ENCODE measurements around the gene CPNE5.

CPNE5 gene

DNA sequence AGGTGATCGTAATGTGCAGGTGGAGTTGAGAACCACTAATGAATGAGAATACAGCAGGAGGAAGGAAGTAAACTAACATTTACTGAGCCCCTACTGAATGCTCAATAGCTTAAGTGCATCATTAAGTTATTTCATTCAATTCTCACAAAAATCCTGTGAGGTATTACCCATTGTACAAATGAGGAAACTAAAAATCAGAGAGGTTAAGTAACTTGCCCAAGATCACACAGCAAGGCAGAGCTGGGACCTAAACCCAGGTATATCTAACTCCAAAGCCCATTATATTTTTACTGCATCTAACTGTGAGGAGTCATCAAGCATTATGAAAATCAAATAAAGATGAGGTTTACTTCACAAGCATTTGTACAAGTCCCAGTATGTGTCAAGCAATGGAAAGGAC, 35.3 kb downstream of the CPNE5 start:
- no peaks in the 10 kb centered on the region for H3K27me3 ChIP-seq (replicated peaks; ENCODE audit: insufficient read depth, low read length)
- no peaks in the 10 kb centered on the region for H3K79me2 ChIP-seq (ENCODE audit: low read length)
- H3K9me3 ChIP-seq (replicated peaks; ENCODE audit: insufficient read depth, low read length), result no peaks in the 10 kb centered on the region
- no peaks in the 10 kb centered on the region for H4K20me1 ChIP-seq (ENCODE audit: insufficient read depth, low read length)
- H3K9ac ChIP-seq (ENCODE audit: low read length), result no peak overlapping the region
- H3F3A ChIP-seq (ENCODE audit: insufficient read depth, low read length), result no peaks in the 10 kb centered on the region
- no peak overlapping the region for H3K27ac ChIP-seq (ENCODE audit: low read length)
- no peak for TF ChIP-seq CTCF (IDR thresholded peaks at IDR 0.05; ENCODE audit: low read length)
- no peak for TF ChIP-seq EZH2 (optimal IDR thresholded peaks at IDR 0.05; ENCODE audit: low read depth, low read length)
- no peak for TF ChIP-seq EZH2phosphoT487 (IDR thresholded peaks at IDR 0.05; ENCODE audit: low read length)
- no peaks in the 10 kb centered on the region for H3K9me2 ChIP-seq (replicated peaks; ENCODE audit: insufficient read depth, low read length)
- DNase-seq, result no peak
- no peak overlapping the region for H3K4me3 ChIP-seq (ENCODE audit: low read length)
- no peak overlapping the region for H2AFZ ChIP-seq (ENCODE audit: low read length)
- no peaks in the 10 kb centered on the region for H3K36me3 ChIP-seq (replicated peaks; ENCODE audit: insufficient read depth, low read length)
- no peaks in the 10 kb centered on the region for H3K4me1 ChIP-seq (ENCODE audit: low read length)
- H3K4me2 ChIP-seq (ENCODE audit: low read depth, low read length), result no peak overlapping the region

GRCh38 chr6:36803482-36803881, 35.8 kb downstream of the CPNE5 start:
- H3K79me2 ChIP-seq (ENCODE audit: low read length), result no peaks in the 10 kb centered on the region
- H3K9me2 ChIP-seq (replicated peaks; ENCODE audit: insufficient read depth, low read length), result no peaks in the 10 kb centered on the region
- H3K9me3 ChIP-seq (replicated peaks; ENCODE audit: insufficient read depth, low read length), result no peaks in the 10 kb centered on the region
- H3K27me3 ChIP-seq (replicated peaks; ENCODE audit: insufficient read depth, low read length), result no peaks in the 10 kb centered on the region
- no peak overlapping the region for H3K4me2 ChIP-seq (ENCODE audit: low read depth, low read length)
- no peaks in the 10 kb centered on the region for H3F3A ChIP-seq (ENCODE audit: insufficient read depth, low read length)
- no peaks in the 10 kb centered on the region for H3K36me3 ChIP-seq (replicated peaks; ENCODE audit: insufficient read depth, low read length)
- no peak overlapping the region for H3K27ac ChIP-seq (ENCODE audit: low read length)
- no peaks in the 10 kb centered on the region for H4K20me1 ChIP-seq (ENCODE audit: insufficient read depth, low read length)
- H3K9ac ChIP-seq (ENCODE audit: low read length), result no peak overlapping the region
- no peak overlapping the region for H2AFZ ChIP-seq (ENCODE audit: low read length)
- no peak overlapping the region for H3K4me3 ChIP-seq (ENCODE audit: low read length)
- TF ChIP-seq CTCF (IDR thresholded peaks at IDR 0.05; ENCODE audit: low read length), result no peak
- DNase-seq, result no peak
- H3K4me1 ChIP-seq (ENCODE audit: low read length), result no peaks in the 10 kb centered on the region

DNA sequence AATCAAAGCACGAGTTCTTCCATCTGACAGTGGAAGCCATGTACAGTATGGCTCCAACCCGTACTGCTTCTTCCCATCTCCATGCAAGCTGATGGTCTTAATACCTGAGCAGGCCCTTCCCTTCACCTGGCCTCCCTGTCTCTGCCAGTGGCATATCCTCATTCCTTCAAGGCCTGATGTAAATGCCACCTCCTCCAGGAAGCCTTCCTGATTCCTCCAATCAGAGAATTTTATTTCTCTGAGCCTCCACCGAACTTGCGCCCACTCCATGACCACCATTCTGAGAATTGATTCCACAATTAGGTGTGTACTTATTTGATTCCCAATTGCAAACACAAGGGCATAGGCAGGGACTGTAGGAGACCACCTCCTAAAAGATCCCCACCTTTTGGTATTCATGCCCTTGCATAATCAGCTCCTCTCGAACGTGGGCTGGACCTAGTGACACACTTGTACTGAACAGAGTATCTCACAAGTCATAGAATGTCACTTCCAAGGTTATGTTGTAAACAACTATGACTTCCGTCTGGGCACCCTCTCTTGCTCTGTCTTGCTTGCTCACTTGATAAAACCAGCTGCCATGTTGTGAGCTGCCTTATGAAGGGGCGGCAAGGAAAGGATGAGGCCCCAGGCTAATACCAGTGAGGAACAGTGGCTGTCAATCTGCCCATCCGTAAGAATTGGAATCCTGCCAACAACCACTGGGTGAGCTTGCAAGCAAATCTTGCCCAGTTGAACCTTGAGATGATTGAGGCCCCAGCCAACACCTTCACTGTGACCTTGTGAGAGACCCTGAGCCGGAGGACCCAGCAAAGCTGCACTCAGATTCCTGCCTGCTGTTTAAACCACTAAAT, 38.8 kb downstream of the CPNE5 start:
- H3K36me3 ChIP-seq (replicated peaks; ENCODE audit: insufficient read depth, low read length), result no peaks in the 10 kb centered on the region
- no peaks in the 10 kb centered on the region for H3K79me2 ChIP-seq (ENCODE audit: low read length)
- H3K4me1 ChIP-seq (ENCODE audit: low read length), result no peaks in the 10 kb centered on the region
- DNase-seq, result no peak
- no peak overlapping the region for H3K9ac ChIP-seq (ENCODE audit: low read length)
- no peak for TF ChIP-seq EZH2 (optimal IDR thresholded peaks at IDR 0.05; ENCODE audit: low read depth, low read length)
- no peaks in the 10 kb centered on the region for H3F3A ChIP-seq (ENCODE audit: insufficient read depth, low read length)
- no peak overlapping the region for H3K4me3 ChIP-seq (ENCODE audit: low read length)
- no peak overlapping the region for H3K27ac ChIP-seq (ENCODE audit: low read length)
- no peaks in the 10 kb centered on the region for H3K27me3 ChIP-seq (replicated peaks; ENCODE audit: insufficient read depth, low read length)
- no peaks in the 10 kb centered on the region for H3K9me2 ChIP-seq (replicated peaks; ENCODE audit: insufficient read depth, low read length)
- H3K9me3 ChIP-seq (replicated peaks; ENCODE audit: insufficient read depth, low read length), result no peaks in the 10 kb centered on the region
- no peak overlapping the region for H3K4me2 ChIP-seq (ENCODE audit: low read depth, low read length)
- H4K20me1 ChIP-seq (ENCODE audit: insufficient read depth, low read length), result no peaks in the 10 kb centered on the region
- H2AFZ ChIP-seq (ENCODE audit: low read length), result no peak overlapping the region

DNA sequence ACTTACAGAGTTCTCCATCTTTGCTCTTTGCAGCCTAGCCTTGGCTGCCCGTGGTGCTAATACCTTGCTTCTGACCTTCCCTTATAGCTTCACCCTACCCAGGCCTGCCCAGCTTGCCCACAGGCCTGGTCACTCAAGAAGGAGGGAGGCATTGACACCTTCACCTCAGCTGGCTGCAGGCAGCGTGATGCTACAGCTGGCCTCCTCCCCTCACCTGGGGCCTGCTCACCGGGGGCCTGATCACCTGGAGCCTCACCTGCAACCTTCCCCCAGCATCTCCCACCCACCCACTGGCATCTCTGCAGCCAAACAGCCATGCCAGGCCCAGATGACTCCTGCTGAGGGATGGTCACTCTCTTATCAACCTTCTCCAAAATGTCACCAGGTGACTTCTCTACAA, 40.4 kb downstream of the CPNE5 start:
- Histone ChIP-seq H3K9me2 (replicated peaks; ENCODE audit: insufficient read depth, low read length) (no peaks in the 10 kb centered on the region), H3F3A (ENCODE audit: insufficient read depth, low read length) (no peaks in the 10 kb centered on the region), H3K9ac (ENCODE audit: low read length) (no peak overlapping the region), H3K27ac (ENCODE audit: low read length) (no peak overlapping the region), H4K20me1 (ENCODE audit: insufficient read depth, low read length) (no peaks in the 10 kb centered on the region), H3K4me3 (ENCODE audit: low read length) (no peak overlapping the region), H3K36me3 (replicated peaks; ENCODE audit: insufficient read depth, low read length) (no peaks in the 10 kb centered on the region), H3K4me2 (ENCODE audit: low read depth, low read length) (no peak overlapping the region), H3K79me2 (ENCODE audit: low read length) (no peaks in the 10 kb centered on the region), H3K27me3 (replicated peaks; ENCODE audit: insufficient read depth, low read length) (no peaks in the 10 kb centered on the region), H2AFZ (ENCODE audit: low read length) (no peak overlapping the region), H3K9me3 (replicated peaks; ENCODE audit: insufficient read depth, low read length) (no peaks in the 10 kb centered on the region), H3K4me1 (ENCODE audit: low read length) (no peaks in the 10 kb centered on the region)
- TF ChIP-seq CTCF (IDR thresholded peaks at IDR 0.05; ENCODE audit: low read length), result no peak
- TF ChIP-seq EZH2 (optimal IDR thresholded peaks at IDR 0.05; ENCODE audit: low read depth, low read length), result no peak
- no peak for DNase-seq

Data from MM.1S (cell line).